Measurements from ENCODE around the gene LENG8. TPM values are rescaled to one million over a fixed set of nuclear protein-coding genes. Genes with fewer than 3 reads are reported as not detected.

LENG8 gene
- 89.5 TPM for total RNA-seq

DNA sequence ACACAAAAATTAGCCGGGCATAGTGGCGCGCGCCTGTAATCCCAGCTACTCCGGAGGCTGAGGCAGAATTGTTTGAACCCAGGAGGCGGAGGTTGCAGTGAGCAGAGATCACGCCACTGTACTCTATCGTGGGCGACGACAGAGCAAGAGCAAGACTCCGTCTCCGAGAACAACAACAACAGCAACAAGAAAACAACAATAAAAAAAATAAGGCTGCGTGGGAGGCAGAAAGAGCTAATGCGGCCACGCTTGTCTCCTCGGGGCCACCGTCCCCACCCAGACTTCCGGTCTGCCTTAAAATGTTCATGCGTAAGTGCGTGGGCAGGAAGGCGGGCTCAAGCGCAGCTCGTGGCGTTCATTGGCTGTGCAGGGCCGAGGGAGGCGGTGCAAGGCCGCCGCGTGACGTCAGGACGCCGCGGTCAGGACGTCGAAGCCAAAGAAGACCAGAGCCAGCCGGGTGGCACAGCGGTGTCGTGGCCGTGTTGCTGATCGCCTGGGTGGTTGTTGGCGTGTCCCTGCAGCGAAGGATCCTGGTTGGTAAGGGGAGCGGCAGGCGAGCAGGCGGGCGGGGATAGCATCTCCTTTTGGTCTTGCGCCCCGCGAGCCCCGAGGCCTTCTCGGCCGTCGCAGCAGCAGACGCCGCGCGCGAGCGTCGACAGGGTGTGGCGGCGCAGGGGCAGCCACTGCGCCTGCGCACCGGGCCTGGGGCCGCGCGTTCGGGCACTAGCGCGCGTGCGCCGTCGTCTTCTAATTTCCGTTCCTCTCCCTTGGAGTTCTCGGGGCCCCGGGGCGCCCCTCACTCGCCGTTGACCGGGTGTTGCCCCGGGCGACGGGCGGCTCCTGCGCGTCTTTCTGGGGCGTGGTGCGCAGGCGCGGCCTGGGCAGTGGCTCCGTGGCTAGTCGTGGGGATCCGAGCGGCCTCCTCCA lies at the start of gene LENG8:
LENG8 (plus strand) TSS at position 426 of the 927 bp plus-strand sequence. CDS start 2,146 bp downstream, outside the sequence.

DNA sequence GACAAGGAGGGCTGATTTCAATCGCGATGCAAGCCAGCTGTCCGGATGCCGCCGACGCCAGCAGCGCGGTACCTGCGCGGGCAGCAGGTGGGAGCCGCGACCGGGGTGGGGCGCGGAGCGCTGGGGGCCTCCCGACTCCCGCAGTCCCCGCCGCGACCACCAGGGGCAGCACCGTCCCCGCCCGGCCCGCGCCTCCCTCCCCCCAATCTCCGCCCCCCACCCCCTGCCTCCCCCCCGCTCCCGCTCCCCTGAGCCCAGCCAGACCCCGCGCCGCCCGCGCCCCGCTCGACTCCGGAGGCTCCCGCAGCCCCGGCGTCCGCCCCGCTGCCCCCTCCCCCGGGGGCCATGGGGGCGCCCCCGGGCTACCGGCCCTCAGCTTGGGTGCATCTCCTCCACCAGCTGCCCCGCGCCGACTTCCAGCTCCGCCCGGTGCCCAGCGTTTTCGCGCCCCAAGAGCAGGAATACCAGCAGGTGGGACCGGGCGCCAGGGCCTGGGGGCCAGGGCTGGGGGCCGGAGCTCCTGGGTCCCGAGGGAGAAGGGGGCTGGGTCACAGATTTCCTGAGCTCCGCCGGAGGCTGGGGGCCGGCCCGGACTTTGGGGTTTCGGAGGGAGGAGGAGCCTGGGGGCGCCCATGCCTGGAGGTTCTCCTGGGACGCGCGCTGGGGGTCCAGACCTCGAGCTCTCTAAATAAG lies 33.6 kb upstream of the LENG8 start, which contains the start of gene TTYH1:
TTYH1 (plus strand) TSS at position 257 of the 693 bp plus-strand sequence; CDS start at position 346, 89 bp downstream.

DNA sequence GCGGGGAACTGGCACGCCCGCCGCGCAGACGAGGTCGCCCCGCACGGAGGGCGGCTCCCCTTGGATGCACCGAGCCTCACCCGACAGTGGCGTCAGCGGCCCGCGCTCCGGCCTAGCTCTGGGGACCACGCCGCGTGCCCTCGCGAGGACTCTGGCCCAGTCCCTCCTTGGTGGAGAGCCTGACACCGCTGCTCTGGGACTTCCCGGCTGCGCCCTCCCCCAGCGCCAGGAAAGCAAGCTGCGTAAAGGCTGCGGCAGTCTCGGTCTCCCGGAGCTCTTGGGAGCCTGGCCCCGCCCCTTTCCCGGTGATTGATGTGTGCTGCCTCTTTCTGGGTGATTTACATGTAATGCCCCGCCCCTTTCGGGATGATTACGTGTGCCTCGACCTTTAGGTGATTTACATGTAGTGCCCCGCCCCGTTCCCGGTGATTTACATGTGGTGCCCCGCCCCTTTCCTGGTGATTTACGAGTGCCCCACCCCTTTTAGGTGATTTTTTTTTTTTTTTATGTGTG lies 14.6 kb downstream of the LENG8 start, which contains the start of gene LENG9:
LENG9 (minus strand) TSS at position 248 of the 513 bp plus-strand sequence. CDS start 252 bp downstream, outside the sequence.

DNA sequence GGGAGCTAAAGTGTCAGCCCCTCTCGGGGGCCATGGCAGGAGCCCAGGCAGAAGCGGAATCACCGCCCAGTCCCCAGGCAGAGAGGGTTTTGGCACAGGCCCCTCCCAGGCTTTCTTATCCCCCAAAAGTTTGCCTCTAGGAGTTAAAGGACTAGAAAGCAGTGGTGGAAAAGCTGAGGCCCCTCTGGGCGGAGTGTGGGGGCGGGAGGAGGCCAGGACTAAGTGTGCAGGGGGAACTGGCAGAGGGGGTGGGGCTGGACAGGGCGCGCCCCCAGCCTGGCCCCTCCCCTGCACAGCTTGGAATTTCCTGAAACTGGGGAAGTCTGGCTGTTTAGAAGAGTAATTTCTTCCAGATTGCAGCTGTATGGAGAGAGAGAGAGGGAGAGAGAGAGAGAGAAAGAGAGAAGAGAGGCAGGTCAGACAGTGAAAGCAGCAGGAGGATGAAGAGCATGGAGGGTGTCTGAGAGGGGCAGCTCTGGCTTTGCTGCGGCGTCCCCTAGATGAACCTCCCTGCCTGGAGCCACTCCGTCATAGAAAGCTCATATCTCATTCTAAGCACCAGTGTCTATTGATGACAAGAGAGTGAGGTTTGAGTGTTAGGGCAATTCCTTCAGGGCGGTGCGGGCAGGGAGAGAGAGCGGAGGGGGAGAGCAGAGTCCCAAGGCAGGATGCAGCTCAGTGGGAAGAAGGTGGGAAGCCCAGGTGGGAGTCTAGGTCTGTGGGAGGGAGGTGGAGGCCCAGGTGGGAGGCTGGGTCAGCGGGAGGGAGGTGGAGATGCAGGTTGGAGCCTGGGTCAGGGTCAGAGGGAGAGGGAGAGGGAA lies 24.3 kb downstream of the LENG8 start, which contains the start of gene CDC42EP5:
CDC42EP5 (minus strand) TSS at position 226 of the 821 bp plus-strand sequence. CDS start 7,749 bp downstream, outside the sequence.

DNA sequence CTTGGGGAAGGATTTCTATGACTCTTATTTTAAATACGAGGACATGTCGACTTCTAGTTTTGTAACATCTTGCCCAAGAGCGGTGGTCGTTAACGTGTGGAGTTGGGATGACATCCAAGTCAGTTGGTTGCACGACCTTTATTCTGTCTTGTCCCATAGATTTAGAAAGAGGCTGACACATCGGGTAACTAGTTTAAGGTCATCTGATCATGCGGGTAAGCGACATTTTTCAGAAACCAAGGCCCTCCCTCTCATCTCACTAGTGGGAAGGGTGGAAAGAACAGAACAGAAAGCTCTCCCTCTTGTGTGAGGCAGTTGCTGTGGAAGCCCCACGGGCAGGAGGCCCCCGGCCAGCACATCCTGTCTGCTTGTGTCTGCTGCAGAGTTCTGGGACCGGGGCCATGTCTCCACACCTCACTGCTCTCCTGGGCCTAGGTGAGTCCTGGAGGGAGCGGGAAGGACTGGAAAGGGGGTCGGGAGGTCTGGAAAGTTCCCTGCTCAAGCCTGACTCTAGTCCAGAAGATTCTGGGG lies 53.6 kb downstream of the LENG8 start, which contains the start of gene LAIR2:
LAIR2 (plus strand) TSS at position 314 of the 531 bp plus-strand sequence; CDS start at position 402, 88 bp downstream.

Small RNA genes within 50 kb of the gene (small RNA-seq; reads per million reads assigned to genes)
- gene AC245884.3 (ENCODE audit: low replicate concordance): not detected

Other genes with a start within 250 kb of the LENG8 start
- gene RPS9, start 248.3 kb upstream of the LENG8 start, total RNA-seq: 935 TPM
- not detected for gene LILRB3, start 226.2 kb upstream of the LENG8 start, total RNA-seq
- gene LILRA6, start 206.4 kb upstream of the LENG8 start, total RNA-seq: not detected
- gene LILRB5, start 191.9 kb upstream of the LENG8 start, total RNA-seq: not detected
- gene LILRB2, start 168.1 kb upstream of the LENG8 start, total RNA-seq: not detected
- 0.63 TPM for gene LILRA5, start 136.0 kb upstream of the LENG8 start, total RNA-seq
- gene LILRA4, start 110.0 kb upstream of the LENG8 start, total RNA-seq: not detected
- 1.3 TPM for gene LAIR1, start 84.3 kb upstream of the LENG8 start, total RNA-seq
- gene TTYH1, start 33.7 kb upstream of the LENG8 start, total RNA-seq: 64.5 TPM
- gene LENG9, start 14.6 kb downstream of the LENG8 start, total RNA-seq: 3.4 TPM
- gene CDC42EP5, start 24.1 kb downstream of the LENG8 start, total RNA-seq: not detected
- not detected for gene LAIR2, start 53.6 kb downstream of the LENG8 start, total RNA-seq
- gene LILRA2, start 124.6 kb downstream of the LENG8 start, total RNA-seq: 0.31 TPM
- gene LILRA1, start 144.4 kb downstream of the LENG8 start, total RNA-seq: not detected
- gene LILRB1, start 181.3 kb downstream of the LENG8 start, total RNA-seq: not detected
- gene LILRB4, start 213.8 kb downstream of the LENG8 start, total RNA-seq: 0.94 TPM